ENCODE data around the gene OR10H4.
"Not testable (repeated sequence)": the region's sequence is repeated elsewhere in the genome, so short reads cannot be mapped to it uniquely, and the experiment has no call there.

The OR10H4 gene, protein sequence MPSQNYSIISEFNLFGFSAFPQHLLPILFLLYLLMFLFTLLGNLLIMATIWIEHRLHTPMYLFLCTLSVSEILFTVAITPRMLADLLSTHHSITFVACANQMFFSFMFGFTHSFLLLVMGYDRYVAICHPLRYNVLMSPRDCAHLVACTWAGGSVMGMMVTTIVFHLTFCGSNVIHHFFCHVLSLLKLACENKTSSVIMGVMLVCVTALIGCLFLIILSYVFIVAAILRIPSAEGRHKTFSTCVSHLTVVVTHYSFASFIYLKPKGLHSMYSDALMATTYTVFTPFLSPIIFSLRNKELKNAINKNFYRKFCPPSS

DNA sequence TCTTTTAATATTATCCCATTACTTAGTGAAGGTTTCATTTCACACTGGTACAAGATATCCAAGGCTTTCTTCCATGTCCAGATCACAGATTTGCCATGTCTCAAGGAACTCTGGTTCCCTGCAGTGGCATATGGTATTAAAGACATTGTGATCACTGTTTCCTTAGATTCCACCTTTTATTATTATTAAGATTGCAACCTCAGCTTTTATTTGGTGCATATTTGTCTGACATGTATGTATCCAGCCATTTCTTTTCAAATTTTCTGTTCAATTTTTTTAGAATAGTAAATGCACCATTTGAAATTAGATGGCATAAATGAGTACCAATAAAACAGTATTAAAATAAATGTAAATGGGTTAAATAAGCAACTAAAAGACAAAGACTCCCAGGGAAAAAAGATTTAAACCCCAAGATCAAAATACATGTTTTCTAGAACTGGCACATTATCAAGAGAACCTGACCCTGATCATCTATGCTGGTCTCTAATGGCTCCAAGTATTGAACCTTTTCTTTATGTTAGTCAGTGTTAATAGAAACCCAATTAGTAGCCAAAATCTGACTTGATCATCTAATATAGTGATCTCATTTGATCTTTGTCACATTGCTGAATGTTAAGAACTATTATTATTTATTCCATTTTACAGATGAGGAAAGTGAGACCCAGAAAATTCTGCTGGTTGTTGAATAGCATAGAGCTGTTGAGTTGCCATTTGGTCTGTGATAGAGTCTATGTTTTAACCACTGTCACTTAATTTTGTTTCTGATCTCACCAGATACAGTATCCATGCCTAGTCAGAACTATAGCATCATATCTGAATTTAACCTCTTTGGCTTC is at the start of gene OR10H4:
Gene OR10H4 (plus strand): TSS at position 786 of the 836 bp plus-strand sequence. CDS start 0 bp downstream, at position 786.
- no peak for DNase-seq

DNA sequence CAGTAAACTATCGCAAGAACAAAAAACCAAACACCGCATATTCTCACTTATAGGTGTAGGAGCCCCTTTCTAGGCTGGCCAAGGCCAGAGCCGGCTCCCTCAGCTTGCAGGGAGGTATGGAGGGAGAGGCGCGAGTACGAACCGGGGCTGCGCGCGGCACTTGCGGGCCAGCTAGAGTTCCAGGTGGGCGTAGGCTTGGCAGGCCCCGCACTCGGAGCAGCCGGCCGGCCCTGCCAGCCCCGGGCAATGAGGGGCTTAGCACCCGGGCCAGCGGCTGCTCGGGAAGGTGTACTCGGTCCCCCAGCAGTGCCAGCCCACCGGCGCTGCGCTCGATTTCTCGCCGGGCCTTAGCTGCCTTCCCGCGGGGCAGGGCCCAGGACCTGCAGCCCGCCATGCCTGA is 49.2 kb upstream of the OR10H4 start:
- DNase-seq: not testable (repeated sequence)

GRCh38 chr19:15900032-15900431 is 48.8 kb upstream of the OR10H4 start:
- not testable (repeated sequence) for DNase-seq

- no peak for DNase-seq
These were observed 48.3 kb upstream of the OR10H4 start for GRCh38 chr19:15900504-15900903.

- DNase-seq: no peak
These were observed 46.6 kb upstream of the OR10H4 start for GRCh38 chr19:15902254-15902653.

DNA sequence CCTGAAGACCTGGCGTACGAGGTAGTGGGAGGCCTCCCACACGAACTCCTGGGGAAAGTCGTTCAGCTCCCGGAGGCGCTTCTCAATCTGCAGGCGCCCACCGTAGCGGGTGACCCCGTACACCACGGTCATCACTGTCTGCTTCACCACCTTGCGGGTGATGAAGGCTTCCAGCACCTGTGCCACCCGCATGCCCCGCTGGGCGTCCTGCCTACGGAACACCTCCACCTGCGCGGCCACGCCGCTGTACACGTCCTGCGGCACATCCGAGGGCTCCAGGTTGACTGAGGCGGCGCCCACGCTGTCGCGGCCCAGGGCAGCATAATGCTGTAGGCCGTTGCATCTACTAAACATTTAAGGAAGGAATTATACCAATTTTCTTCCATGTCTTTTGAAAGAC is 45.9 kb upstream of the OR10H4 start:
- not testable (repeated sequence) for DNase-seq

DNA sequence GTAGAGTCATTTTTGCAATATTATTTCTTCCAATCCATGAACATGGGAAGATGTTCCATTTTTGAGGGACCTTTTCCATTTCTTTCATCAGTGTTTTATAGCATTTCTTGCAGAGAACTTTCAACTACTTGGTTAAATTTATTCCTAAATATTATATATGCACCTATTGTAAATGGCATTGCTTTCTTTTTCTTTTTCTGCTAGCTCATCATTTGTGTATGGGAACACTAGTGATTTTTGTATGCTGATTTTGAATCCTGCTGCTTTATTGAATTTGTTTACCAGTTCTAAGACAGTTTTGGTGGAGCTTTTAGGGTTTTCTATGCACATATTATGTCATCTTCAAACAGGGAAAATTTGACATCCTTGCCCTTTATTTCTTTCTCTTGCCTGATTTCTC is 43.8 kb upstream of the OR10H4 start:
- no peak for DNase-seq

DNA sequence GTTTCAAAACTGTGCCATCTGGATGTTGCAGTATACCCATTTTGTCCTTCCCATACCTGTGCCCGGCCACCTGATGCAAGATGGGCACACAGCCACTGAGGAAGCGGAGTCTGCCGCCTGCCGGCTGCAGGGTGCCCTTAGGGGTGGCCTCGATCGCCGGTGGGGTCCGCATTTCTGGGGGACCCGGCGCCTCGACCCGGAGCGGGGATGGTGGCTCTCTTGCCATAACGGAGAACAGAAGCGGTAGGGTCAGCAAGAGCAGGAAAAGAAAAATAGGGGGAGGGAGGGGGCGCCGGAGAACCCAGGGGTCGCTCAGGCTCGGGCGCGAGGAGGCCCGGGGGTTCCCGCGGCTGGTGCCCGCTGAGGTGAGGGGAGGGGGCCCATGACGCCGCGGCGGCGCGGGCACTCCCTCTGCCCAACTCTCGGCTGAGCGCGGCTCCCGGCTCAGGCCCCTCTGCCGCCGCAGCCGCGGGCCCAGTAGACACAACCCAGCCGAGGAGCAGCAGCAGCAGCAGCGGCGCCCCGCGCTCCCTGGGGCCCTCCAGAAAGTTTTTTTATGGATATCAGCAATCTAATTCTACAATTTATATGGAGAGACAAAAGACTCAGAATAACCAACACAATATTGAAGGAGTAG is 37.1 kb upstream of the OR10H4 start:
- DNase-seq: no peak

GRCh38 chr19:15913384-15913783 is 35.4 kb upstream of the OR10H4 start:
- no peak for DNase-seq

- no peak for DNase-seq
These were observed 35.0 kb upstream of the OR10H4 start for GRCh38 chr19:15913830-15914229.

- no peak for DNase-seq
These were observed 33.7 kb upstream of the OR10H4 start for GRCh38 chr19:15915109-15915508.

GRCh38 chr19:15919243-15919642 is 29.6 kb upstream of the OR10H4 start:
- DNase-seq: no peak

DNA sequence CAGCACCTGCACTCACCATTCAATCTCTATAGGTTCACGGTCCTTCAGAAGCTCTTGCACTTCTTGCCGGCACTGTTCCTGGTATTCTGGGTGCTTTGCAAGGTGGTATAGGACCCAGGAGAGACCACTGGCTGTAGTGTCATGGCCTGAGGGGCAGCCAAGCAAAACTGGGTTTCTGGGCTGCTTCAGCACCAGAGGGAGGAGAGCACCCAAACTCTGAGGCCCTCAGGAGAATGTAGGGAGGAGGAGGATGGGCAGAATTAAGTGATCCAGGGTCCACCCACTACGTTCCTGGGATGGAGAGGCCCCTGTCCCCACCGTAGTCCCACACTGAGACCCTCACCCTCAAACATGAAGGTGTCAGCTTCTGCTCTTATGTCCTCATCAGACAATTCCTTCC is 26.8 kb upstream of the OR10H4 start:
- no peak for DNase-seq

GRCh38 chr19:15923702-15924101 is 25.1 kb upstream of the OR10H4 start:
- no peak for DNase-seq

- no peak for DNase-seq
These were observed 22.3 kb upstream of the OR10H4 start for GRCh38 chr19:15926484-15926883.

DNA sequence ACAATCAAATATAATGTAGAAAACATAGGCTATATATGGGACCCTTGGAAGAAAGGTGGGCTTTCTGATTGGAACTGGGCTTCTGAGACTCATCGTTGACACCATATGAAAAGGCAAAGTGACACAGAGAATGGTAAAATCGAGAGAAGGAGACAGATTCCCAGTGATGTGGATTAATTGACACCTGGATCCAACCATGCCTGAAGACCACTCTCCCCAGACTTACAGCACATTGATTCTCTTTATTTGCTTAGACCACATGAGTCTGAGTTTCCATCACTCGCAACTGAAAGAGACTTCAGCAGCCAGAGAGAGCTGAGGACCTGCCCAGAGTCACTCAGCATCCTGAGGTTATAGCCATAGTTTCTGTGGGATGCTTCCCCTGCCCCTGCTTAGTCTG is 20.5 kb upstream of the OR10H4 start:
- no peak for DNase-seq

- DNase-seq: peak; percentile 37
These were observed 15.0 kb upstream of the OR10H4 start for GRCh38 chr19:15933761-15934331.

GRCh38 chr19:15934332-15935078 is 14.3 kb upstream of the OR10H4 start, which contains the start of gene CYP4F11:
TSS of gene CYP4F11 (minus strand) at chr19:15934529. CDS start at chr19:15934408, 121 bp downstream.
- no peak for DNase-seq

GRCh38 chr19:15935167-15935702 is 13.6 kb upstream of the OR10H4 start:
- DNase-seq: no peak

DNA sequence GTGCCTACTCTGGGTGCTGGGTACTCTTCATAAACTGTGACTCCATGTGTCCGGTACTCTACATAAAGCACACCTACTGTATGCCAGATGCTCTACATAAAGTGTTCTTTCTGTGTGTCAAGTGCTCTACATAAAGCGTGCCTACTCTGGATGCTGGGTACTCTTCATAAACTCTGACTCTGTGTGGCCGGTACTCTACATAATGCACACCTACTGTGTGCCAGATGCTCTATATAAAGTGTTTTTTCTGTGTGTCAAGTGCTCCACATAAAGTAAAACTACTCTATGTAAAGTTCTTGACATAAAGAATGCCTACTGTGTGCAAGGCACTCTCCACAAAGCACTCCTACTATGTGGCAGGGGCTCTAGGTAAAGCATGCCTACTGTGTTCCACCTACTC is 12.6 kb upstream of the OR10H4 start:
- no peak for DNase-seq

- DNase-seq: no peak
These were observed 11.9 kb upstream of the OR10H4 start for GRCh38 chr19:15936950-15937349.

DNA sequence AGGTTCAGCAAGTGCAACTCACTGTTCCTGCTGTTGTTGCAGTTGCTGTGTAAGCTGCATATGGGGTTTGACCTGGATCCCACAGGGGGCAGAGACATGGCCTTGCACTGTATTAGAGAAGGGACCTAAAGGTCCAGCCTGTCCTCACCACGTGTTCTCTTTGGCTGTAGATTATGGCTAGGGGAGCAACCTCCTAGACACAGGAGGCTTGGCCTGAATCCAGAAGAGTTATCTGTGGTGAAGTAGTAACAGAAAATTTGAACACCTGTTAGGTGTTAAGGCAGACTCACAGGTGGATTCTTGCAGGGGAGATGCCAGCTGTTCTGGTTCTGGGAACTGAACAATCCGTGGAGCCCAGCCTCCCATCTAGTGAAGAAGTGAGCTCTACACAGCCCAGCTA is 11.0 kb upstream of the OR10H4 start:
- DNase-seq: no peak

Data from activated naive CD4-positive, alpha-beta T cell treated with Interleukin-2 at 50 U/mL for 16 hours (primary cell).